MM.1S (cell line): Measurements from ENCODE around the gene SNAI3.

Source experiments
- DNase-seq: peaks from one replicate; pipeline ENCODE4 v3.0.0-alpha.2; 2015
- H2AFZ ChIP-seq: fragments of 300-600 bp; sonication (generic); 2 replicates; pipeline ENCODE4 v1.6.0; 2016; ENCODE audit warnings: antibody characterized with exemption, low read length
- H3F3A ChIP-seq: fragments of 300-600 bp; sonication (generic); 2 replicates; pipeline ENCODE4 v1.6.1; 2016; ENCODE audit warnings: mild to moderate bottlenecking, antibody characterized with exemption, low read length, moderate library complexity, mixed read lengths; ENCODE audit not compliant: insufficient read depth
- H3K27ac ChIP-seq: fragments of 300-600 bp; sonication (generic); 2 replicates; pipeline ENCODE4 v1.5.1; 2016; ENCODE audit warnings: mild to moderate bottlenecking, low read length
- H3K27me3 ChIP-seq: fragments of 300-600 bp; sonication (generic); replicated peaks from 2 replicates; pipeline ENCODE4 v1.6.0; 2016; ENCODE audit warnings: low read length; ENCODE audit not compliant: insufficient read depth
- H3K36me3 ChIP-seq: fragments of 300-600 bp; sonication (generic); replicated peaks from 2 replicates; pipeline ENCODE4 v1.6.1; 2016; ENCODE audit warnings: mild to moderate bottlenecking, low read length, mixed read lengths; ENCODE audit not compliant: insufficient read depth
- H3K4me1 ChIP-seq: fragments of 300-600 bp; sonication (generic); 2 replicates; pipeline ENCODE4 v1.6.1; 2016; ENCODE audit warnings: low read length, mixed read lengths
- H3K4me2 ChIP-seq: fragments of 300-600 bp; sonication (generic); 2 replicates; pipeline ENCODE4 v1.6.0; 2016; ENCODE audit warnings: low read depth, low read length
- H3K4me3 ChIP-seq: fragments of 300-600 bp; sonication (generic); 2 replicates; pipeline ENCODE4 v1.5.1; 2016; ENCODE audit warnings: low read length, mixed read lengths
- H3K79me2 ChIP-seq: fragments of 300-600 bp; sonication (generic); 2 replicates; pipeline ENCODE4 v1.6.1; 2016; ENCODE audit warnings: mixed run types, low read length, mixed read lengths
- H3K9ac ChIP-seq: fragments of 300-600 bp; sonication (generic); 2 replicates; pipeline ENCODE4 v1.6.1; 2016; ENCODE audit warnings: low read length, mixed read lengths
- H3K9me2 ChIP-seq: fragments of 300-600 bp; sonication (generic); replicated peaks from 2 replicates; pipeline ENCODE4 v1.6.1; 2016; ENCODE audit warnings: mild to moderate bottlenecking, low read length, mixed read lengths; ENCODE audit not compliant: insufficient read depth
- H3K9me3 ChIP-seq: fragments of 300-600 bp; sonication (generic); replicated peaks from 2 replicates; pipeline ENCODE4 v1.6.1; 2016; ENCODE audit warnings: mild to moderate bottlenecking, low read length, mixed read lengths; ENCODE audit not compliant: insufficient read depth
- H4K20me1 ChIP-seq: fragments of 300-600 bp; sonication (generic); 2 replicates; pipeline ENCODE4 v1.6.1; 2016; ENCODE audit warnings: mild to moderate bottlenecking, low read length, moderate library complexity, mixed read lengths; ENCODE audit not compliant: insufficient read depth
- EZH2 ChIP-seq: fragments of 300-600 bp; sonication (generic); optimal IDR thresholded peaks from 2 replicates; pipeline ENCODE3; 2017; ENCODE audit warnings: low read depth, mild to moderate bottlenecking, antibody characterized with exemption, low read length, mixed read lengths
- EZH2phosphoT487 ChIP-seq: fragments of 300-600 bp; sonication (generic); IDR thresholded peaks from 2 replicates; pipeline ENCODE4 v1.6.1; 2018; ENCODE audit warnings: antibody characterized with exemption, low read length
- TF ChIP-seq, protein P1 (sequence below): fragments of 300-600 bp; sonication (generic); IDR thresholded peaks from 2 replicates; pipeline ENCODE4 v1.5.1; 2016; ENCODE audit warnings: antibody characterized with exemption, low read length, mixed read lengths

The SNAI3 gene

GRCh38 chr16:88701581-88702370 is 15.5 kb upstream of the SNAI3 start:
- Histone ChIP-seq H3K27ac (peak overlapping the region; percentile 10; the same call in 1 of the 2 replicates), H3K79me2 (peaks cover 29% of the 10 kb centered on the region), H3K36me3 (no peaks in the 10 kb centered on the region), H3K9me2 (no peaks in the 10 kb centered on the region), H3K9ac (no peak overlapping the region), H3K9me3 (no peaks in the 10 kb centered on the region), H3K4me3 (peak overlapping the region; percentile 52; the same call in 1 of the 2 replicates), H3F3A (peaks cover 3% of the 10 kb centered on the region; the same call in 1 of the 2 replicates), H3K4me1 (peaks cover 13% of the 10 kb centered on the region), H4K20me1 (no peaks in the 10 kb centered on the region), H2AFZ (no peak overlapping the region), H3K27me3 (no peaks in the 10 kb centered on the region), H3K4me2 (peak overlapping the region; percentile 76)
- TF ChIP-seq EZH2phosphoT487: no peak
- TF ChIP-seq, protein P1, sequence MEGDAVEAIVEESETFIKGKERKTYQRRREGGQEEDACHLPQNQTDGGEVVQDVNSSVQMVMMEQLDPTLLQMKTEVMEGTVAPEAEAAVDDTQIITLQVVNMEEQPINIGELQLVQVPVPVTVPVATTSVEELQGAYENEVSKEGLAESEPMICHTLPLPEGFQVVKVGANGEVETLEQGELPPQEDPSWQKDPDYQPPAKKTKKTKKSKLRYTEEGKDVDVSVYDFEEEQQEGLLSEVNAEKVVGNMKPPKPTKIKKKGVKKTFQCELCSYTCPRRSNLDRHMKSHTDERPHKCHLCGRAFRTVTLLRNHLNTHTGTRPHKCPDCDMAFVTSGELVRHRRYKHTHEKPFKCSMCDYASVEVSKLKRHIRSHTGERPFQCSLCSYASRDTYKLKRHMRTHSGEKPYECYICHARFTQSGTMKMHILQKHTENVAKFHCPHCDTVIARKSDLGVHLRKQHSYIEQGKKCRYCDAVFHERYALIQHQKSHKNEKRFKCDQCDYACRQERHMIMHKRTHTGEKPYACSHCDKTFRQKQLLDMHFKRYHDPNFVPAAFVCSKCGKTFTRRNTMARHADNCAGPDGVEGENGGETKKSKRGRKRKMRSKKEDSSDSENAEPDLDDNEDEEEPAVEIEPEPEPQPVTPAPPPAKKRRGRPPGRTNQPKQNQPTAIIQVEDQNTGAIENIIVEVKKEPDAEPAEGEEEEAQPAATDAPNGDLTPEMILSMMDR: no peak
- no peak for TF ChIP-seq EZH2
- DNase-seq: no peak

- DNase-seq: peak; percentile 81
- Histone ChIP-seq H3K9me2 (no peaks in the 10 kb centered on the region), H3K79me2 (peaks cover 29% of the 10 kb centered on the region), H3K9ac (peak overlapping the region; percentile 62), H3K4me3 (peak overlapping the region; percentile 52), H3K36me3 (no peaks in the 10 kb centered on the region), H3K27ac (peak overlapping the region; percentile 69), H3K4me1 (peaks cover 13% of the 10 kb centered on the region), H3K9me3 (no peaks in the 10 kb centered on the region), H3K4me2 (peak overlapping the region; percentile 76), H4K20me1 (no peaks in the 10 kb centered on the region), H3K27me3 (no peaks in the 10 kb centered on the region), H3F3A (no peaks in the 10 kb centered on the region; the same call in 1 of the 2 replicates), H2AFZ (no peak overlapping the region)
- TF ChIP-seq EZH2: no peak
- TF ChIP-seq EZH2phosphoT487: no peak
- TF ChIP-seq, protein P1: no peak
These were observed 14.6 kb upstream of the SNAI3 start for GRCh38 chr16:88700636-88701482.

GRCh38 chr16:88700322-88700635 is 14.0 kb upstream of the SNAI3 start:
- H2AFZ ChIP-seq: no peak overlapping the region
- peak overlapping the region; percentile 52; the same call in 1 of the 2 replicates for H3K4me3 ChIP-seq
- H3K4me1 ChIP-seq: peaks cover 13% of the 10 kb centered on the region
- H3K9me2 ChIP-seq: no peaks in the 10 kb centered on the region
- peak overlapping the region; percentile 62 for H3K9ac ChIP-seq
- no peaks in the 10 kb centered on the region for H3K36me3 ChIP-seq
- DNase-seq: no peak
- H3K27ac ChIP-seq: peak overlapping the region; percentile 69; the same call in 1 of the 2 replicates
- peaks cover 25% of the 10 kb centered on the region for H3K79me2 ChIP-seq
- H3K4me2 ChIP-seq: peak overlapping the region; percentile 76
- no peaks in the 10 kb centered on the region; the same call in 1 of the 2 replicates for H3F3A ChIP-seq
- H3K27me3 ChIP-seq: no peaks in the 10 kb centered on the region
- TF ChIP-seq EZH2phosphoT487 (no peak), EZH2 (no peak)
- TF ChIP-seq, protein P1: no peak
- H3K9me3 ChIP-seq: no peaks in the 10 kb centered on the region
- H4K20me1 ChIP-seq: no peaks in the 10 kb centered on the region
